NCI-H1930 (cell line): ENCODE data around the gene OR2G2.

ENCODE experiments used
- DNase-seq, 2 experiments: peaks; one replicate each; lab custom pipeline; 2025; lab: John Stamatoyannopoulos, UW

The OR2G2 gene

GRCh38 chr1:247588060-247588459, at the start of gene OR2G2:
OR2G2 (plus strand) TSS chr1:247588360; CDS start chr1:247588360, 0 bp downstream.
- DNase-seq: no peak

GRCh38 chr1:247538561-247538960, 49.6 kb upstream of the OR2G2 start:
- no peak for DNase-seq

- DNase-seq: no peak
Measured at GRCh38 chr1:247539215-247539614, 48.9 kb upstream of the OR2G2 start.

- DNase-seq: no peak
Measured at GRCh38 chr1:247540581-247540980, 47.6 kb upstream of the OR2G2 start.

- no peak for DNase-seq
Measured at GRCh38 chr1:247542811-247543210, 45.3 kb upstream of the OR2G2 start.

- DNase-seq: no peak
Measured at GRCh38 chr1:247548092-247548491, 40.1 kb upstream of the OR2G2 start.

GRCh38 chr1:247548769-247549182, 39.4 kb upstream of the OR2G2 start, which contains the start of gene GCSAML:
GCSAML (plus strand) TSS chr1:247549134; CDS start chr1:247549192, 58 bp downstream.
- DNase-seq: no peak

GRCh38 chr1:247551721-247552120, 36.4 kb upstream of the OR2G2 start:
- no peak for DNase-seq

GRCh38 chr1:247552231-247552630, 35.9 kb upstream of the OR2G2 start:
- DNase-seq: no peak

GRCh38 chr1:247557926-247558674, 30.1 kb upstream of the OR2G2 start:
- no peak for DNase-seq

GRCh38 chr1:247561711-247562110, 26.4 kb upstream of the OR2G2 start:
- no peak for DNase-seq

- no peak for DNase-seq
Measured at GRCh38 chr1:247562198-247562597, 26.0 kb upstream of the OR2G2 start.

- DNase-seq: no peak
Measured at GRCh38 chr1:247574236-247574635, 13.9 kb upstream of the OR2G2 start.

- no peak for DNase-seq
Measured at GRCh38 chr1:247574664-247575063, 13.5 kb upstream of the OR2G2 start.

- DNase-seq: no peak
Measured at GRCh38 chr1:247576514-247576913, 11.6 kb upstream of the OR2G2 start.

- no peak for DNase-seq
Measured at GRCh38 chr1:247578946-247579460, 9.2 kb upstream of the OR2G2 start.

- DNase-seq: no peak
Measured at GRCh38 chr1:247605286-247605685, 17.1 kb downstream of the OR2G2 start, which contains the start of gene OR2G3. OR2G3 (plus strand) TSS chr1:247605586; CDS start chr1:247605586, 0 bp downstream.

- DNase-seq: no peak
Measured at GRCh38 chr1:247613405-247613804, 25.2 kb downstream of the OR2G2 start.

- no peak for DNase-seq
Measured at GRCh38 chr1:247614625-247615024, 26.5 kb downstream of the OR2G2 start.

GRCh38 chr1:247627951-247628350, 39.8 kb downstream of the OR2G2 start:
- DNase-seq: no peak

- no peak for DNase-seq
Measured at GRCh38 chr1:247638011-247638410, 49.9 kb downstream of the OR2G2 start.

GRCh38 chr1:247638781-247639180, 50.6 kb downstream of the OR2G2 start:
- no peak for DNase-seq
